ENCODE measurements around the gene CHMP2A. TPM values are rescaled to one million over a fixed set of nuclear protein-coding genes. Genes with fewer than 3 reads are reported as not detected.

CHMP2A gene
- total and polyA plus RNA-seq, 2 experiments from 2014 or later = 92.2 to 145 TPM

GRCh38 chr19:58568453-58569130 is 13.7 kb upstream of the CHMP2A start:
- Histone ChIP-seq H3K4me2 (no peak overlapping the region), H3K4me1 (ENCODE audit: insufficient read depth) (peaks cover 4% of the 10 kb centered on the region; the same call in 1 of the 2 replicates), H3K27me3 (ENCODE audit: insufficient read depth) (peaks cover 11% of the 10 kb centered on the region), H3K79me2 (replicated peaks; ENCODE audit: insufficient read depth) (no peaks in the 10 kb centered on the region), H3K9me2 (ENCODE audit: insufficient read depth) (no peaks in the 10 kb centered on the region), H3K36me3 (ENCODE audit: insufficient read depth) (no peaks in the 10 kb centered on the region), H3K4me3 (no peak overlapping the region), H3K27ac (ENCODE audit: low read depth) (no peak overlapping the region), H3F3A (replicated peaks; ENCODE audit: low read depth) (no peaks in the 10 kb centered on the region; the same call in 1 of the 2 replicates), H4K20me1 (replicated peaks; ENCODE audit: insufficient read depth) (no peaks in the 10 kb centered on the region), H2AFZ (no peak overlapping the region)
- H3K4me3 Mint-ChIP-seq = no peak overlapping the region; the same call in 2 of the 3 replicates
- TF ChIP-seq EZH2 (IDR thresholded peaks at IDR 0.05; ENCODE audit: low read depth, unreplicated experiment) = no peak
- TF ChIP-seq CREB1 (CRISPR knock-in tag; IDR thresholded peaks at IDR 0.05; ENCODE audit: low read depth) = no peak
- TF ChIP-seq, protein P1, sequence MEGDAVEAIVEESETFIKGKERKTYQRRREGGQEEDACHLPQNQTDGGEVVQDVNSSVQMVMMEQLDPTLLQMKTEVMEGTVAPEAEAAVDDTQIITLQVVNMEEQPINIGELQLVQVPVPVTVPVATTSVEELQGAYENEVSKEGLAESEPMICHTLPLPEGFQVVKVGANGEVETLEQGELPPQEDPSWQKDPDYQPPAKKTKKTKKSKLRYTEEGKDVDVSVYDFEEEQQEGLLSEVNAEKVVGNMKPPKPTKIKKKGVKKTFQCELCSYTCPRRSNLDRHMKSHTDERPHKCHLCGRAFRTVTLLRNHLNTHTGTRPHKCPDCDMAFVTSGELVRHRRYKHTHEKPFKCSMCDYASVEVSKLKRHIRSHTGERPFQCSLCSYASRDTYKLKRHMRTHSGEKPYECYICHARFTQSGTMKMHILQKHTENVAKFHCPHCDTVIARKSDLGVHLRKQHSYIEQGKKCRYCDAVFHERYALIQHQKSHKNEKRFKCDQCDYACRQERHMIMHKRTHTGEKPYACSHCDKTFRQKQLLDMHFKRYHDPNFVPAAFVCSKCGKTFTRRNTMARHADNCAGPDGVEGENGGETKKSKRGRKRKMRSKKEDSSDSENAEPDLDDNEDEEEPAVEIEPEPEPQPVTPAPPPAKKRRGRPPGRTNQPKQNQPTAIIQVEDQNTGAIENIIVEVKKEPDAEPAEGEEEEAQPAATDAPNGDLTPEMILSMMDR (conservative IDR thresholded peaks at IDR 0.05; ENCODE audit: low read depth in 2 of 2) = no peak
- TF ChIP-seq ZNF114 (CRISPR knock-in tag; IDR thresholded peaks at IDR 0.05) = no peak
- TF ChIP-seq EZH2phosphoT487 (IDR thresholded peaks at IDR 0.05; ENCODE audit: unreplicated experiment) = no peak
- TF ChIP-seq, protein P2, sequence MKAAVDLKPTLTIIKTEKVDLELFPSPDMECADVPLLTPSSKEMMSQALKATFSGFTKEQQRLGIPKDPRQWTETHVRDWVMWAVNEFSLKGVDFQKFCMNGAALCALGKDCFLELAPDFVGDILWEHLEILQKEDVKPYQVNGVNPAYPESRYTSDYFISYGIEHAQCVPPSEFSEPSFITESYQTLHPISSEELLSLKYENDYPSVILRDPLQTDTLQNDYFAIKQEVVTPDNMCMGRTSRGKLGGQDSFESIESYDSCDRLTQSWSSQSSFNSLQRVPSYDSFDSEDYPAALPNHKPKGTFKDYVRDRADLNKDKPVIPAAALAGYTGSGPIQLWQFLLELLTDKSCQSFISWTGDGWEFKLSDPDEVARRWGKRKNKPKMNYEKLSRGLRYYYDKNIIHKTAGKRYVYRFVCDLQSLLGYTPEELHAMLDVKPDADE (IDR thresholded peaks at IDR 0.05) = no peak
- TF ChIP-seq STAT1 (IDR thresholded peaks at IDR 0.05; ENCODE audit: unreplicated experiment) = no peak
- TF ChIP-seq NANOG (IDR thresholded peaks at IDR 0.05; ENCODE audit: borderline replicate concordance) = no peak
- TF ChIP-seq ZNF331 (CRISPR knock-in tag; IDR thresholded peaks at IDR 0.05; ENCODE audit: low read depth) = no peak
- TF ChIP-seq JUNB (IDR thresholded peaks at IDR 0.05; ENCODE audit: unreplicated experiment) = no peak
- no peak for TF ChIP-seq ZNF462 (CRISPR knock-in tag; IDR thresholded peaks at IDR 0.05)
- no peak for TF ChIP-seq POLR2AphosphoS5 (IDR thresholded peaks at IDR 0.05; ENCODE audit: low read depth)
- TF ChIP-seq, protein P3, sequence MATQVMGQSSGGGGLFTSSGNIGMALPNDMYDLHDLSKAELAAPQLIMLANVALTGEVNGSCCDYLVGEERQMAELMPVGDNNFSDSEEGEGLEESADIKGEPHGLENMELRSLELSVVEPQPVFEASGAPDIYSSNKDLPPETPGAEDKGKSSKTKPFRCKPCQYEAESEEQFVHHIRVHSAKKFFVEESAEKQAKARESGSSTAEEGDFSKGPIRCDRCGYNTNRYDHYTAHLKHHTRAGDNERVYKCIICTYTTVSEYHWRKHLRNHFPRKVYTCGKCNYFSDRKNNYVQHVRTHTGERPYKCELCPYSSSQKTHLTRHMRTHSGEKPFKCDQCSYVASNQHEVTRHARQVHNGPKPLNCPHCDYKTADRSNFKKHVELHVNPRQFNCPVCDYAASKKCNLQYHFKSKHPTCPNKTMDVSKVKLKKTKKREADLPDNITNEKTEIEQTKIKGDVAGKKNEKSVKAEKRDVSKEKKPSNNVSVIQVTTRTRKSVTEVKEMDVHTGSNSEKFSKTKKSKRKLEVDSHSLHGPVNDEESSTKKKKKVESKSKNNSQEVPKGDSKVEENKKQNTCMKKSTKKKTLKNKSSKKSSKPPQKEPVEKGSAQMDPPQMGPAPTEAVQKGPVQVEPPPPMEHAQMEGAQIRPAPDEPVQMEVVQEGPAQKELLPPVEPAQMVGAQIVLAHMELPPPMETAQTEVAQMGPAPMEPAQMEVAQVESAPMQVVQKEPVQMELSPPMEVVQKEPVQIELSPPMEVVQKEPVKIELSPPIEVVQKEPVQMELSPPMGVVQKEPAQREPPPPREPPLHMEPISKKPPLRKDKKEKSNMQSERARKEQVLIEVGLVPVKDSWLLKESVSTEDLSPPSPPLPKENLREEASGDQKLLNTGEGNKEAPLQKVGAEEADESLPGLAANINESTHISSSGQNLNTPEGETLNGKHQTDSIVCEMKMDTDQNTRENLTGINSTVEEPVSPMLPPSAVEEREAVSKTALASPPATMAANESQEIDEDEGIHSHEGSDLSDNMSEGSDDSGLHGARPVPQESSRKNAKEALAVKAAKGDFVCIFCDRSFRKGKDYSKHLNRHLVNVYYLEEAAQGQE (IDR thresholded peaks at IDR 0.05; ENCODE audit: unreplicated experiment) = no peak
- H3K36me3 Mint-ChIP-seq (ENCODE audit: low read depth) = peaks cover 32% of the 10 kb centered on the region
- ATAC-seq (no peak), DNase-seq (ENCODE audit: low spot score) (no peak)
- peaks cover 13% of the 10 kb centered on the region for H3K4me1 Mint-ChIP-seq
- no peak overlapping the region for H3K27ac Mint-ChIP-seq
- H3K27me3 Mint-ChIP-seq (ENCODE audit: insufficient read depth, low read depth, poor library complexity) = peaks cover 20% of the 10 kb centered on the region
- no peaks in the 10 kb centered on the region; the same call in 2 of the 3 replicates for H3K9me3 Mint-ChIP-seq

Data from GM23338 (cell line).